Measurements from ENCODE around the gene MAJIN. TPM values are rescaled to one million over a fixed set of nuclear protein-coding genes. Genes with fewer than 3 reads are reported as not detected.
"Not testable (repeated sequence)": the region's sequence is repeated elsewhere in the genome, so short reads cannot be mapped to it uniquely, and the experiment has no call there.

Gene MAJIN
- total RNA-seq, 2 donors from 2014 or later = not detected

DNA sequence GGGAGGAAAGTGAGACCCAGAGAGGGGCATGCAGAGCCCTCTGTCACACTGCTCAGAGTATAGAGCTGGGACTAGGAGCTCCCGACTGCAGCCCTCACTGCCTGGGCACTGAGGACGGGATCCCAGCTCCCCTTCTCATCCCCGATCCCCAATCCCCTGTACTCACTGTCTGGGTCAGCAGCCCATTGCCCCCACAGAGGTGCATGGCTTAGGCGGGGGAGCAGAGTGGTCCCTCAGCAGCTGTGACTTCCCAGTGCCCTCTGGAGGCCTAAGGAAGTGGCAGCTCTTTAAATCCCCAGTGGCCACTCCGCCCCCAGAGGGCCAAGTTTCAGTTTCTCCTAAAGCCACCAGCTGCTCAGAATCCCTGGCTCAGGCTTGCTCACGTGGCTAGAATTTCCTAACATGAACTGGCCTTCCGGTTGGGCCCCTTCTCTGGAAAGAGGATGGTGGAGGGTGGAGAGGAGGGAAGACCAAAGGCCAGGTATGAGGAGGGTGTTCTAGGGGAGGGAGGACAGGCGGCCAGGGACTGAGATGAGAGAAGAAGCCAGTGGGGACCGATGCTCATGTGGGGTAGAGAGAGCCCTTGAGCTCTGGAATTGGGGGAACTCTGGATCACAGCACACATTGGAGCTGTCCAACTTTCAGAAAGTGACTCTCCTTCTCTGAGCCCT, 24.9 kb upstream of the MAJIN start, which contains the start of gene BATF2:
TSS of gene BATF2 (minus strand) at position 262 of the 671 bp plus-strand sequence. CDS start at position 205, 57 bp downstream.
- intact Hi-C loops (cut with DNase I) = no loop called here
- peak; percentile 81 for DNase-seq
- ATAC-seq = peak; percentile 92

DNA sequence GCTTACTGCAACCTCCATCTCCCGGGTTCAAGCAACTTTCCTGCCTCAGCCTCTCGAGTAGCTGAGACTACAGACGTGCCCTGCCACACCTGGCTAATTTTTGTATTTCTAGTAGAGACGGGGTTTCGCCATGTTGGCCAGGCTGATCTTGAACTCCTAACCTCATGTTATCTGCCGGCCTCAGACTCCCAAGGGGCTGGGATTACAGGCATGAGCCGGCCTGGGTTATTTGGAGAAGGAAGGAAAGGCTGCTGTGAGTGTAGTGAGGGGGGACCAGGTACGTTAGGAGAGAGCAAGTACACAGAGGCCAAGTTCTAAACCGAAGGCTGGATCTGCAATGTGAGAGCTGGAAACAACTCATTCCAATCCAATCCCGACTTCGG, 24.4 kb upstream of the MAJIN start:
- intact Hi-C loops (cut with DNase I) = no loop called here
- ATAC-seq (peak in 1 of 2 donors; percentile 22), DNase-seq (no peak)

DNA sequence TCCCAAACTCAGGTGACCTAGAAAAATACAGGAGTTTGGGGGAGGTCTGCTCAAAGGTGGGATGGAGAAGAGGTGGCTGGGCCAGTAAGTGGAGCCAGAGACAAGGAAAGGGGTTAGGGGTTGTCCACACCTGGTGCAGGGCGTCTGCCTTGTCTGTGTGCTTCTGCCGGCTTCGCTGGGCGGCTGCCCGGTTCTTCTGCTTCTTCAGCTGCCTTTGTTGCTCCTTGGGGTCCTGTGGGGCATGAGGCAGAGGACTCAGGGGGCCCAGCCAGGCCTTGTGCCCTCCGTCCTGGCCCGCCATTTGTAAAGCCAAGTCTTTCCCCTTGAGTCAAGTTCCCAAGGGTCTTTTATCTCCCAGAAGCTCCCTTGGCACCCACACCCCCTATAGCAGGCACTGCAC, 22.4 kb upstream of the MAJIN start:
- intact Hi-C loops (cut with DNase I) = no loop called here
- ATAC-seq (no peak), DNase-seq (no peak)

DNA sequence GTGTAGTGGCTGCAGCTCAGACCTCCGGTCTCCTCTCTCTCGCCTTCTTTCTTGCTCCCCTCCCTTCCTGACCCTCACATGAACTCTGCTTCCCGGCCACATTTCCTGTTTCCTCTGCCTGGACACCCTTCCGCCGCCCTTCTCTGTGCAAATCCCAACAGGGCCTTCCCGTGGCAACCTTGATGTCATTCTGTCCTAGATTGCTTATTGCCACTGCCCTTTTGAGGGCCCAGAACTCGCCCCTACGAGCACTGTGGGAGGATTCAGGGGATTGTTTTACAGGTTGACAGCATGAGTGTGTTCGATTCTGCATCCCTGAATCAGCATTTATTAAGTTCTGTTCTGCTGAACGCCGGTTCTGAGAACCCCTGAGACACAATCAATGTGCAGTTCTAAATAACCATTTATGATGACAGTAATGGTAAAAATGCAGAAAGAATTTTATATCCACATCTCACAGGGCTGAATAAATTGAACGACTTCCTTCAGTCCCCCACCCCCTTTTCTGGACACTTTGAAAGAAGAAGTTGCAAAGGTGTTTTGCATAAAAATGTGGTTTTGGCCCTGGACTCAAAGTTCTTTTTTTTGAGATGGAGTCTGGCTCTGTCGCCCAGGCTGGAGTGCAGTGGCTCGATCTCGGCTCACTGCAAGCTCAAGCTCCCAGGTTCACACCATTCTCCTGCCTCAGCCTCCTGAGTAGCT, 18.5 kb upstream of the MAJIN start:
- intact Hi-C loops (cut with DNase I) = no loop called here
- ATAC-seq (peak; percentile 59 to 85), DNase-seq (peak; percentile 73)

DNA sequence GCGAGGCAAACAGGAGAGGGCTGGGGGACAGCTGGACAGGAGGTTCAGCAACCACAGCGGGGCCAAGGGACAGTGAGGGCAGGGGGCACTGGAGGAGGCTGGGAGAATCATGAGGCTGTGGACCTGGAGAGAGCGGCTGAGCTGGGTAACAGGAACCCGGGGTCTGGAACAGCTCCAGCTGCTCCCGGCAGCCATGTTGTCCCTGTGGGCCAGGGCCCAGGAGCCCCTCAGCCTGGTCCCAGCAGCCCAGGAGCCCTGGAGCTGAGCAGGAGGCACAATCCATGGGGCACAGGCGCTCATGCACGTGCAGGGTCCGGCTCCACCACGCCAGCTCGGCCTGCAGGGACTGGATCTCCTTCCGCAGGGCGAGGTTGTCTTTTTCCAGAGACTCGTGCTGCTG, 17.5 kb upstream of the MAJIN start:
- no peak for DNase-seq
- ATAC-seq = peak in 1 of 2 donors; percentile 52
- intact Hi-C loops (cut with DNase I) = no loop called here

DNA sequence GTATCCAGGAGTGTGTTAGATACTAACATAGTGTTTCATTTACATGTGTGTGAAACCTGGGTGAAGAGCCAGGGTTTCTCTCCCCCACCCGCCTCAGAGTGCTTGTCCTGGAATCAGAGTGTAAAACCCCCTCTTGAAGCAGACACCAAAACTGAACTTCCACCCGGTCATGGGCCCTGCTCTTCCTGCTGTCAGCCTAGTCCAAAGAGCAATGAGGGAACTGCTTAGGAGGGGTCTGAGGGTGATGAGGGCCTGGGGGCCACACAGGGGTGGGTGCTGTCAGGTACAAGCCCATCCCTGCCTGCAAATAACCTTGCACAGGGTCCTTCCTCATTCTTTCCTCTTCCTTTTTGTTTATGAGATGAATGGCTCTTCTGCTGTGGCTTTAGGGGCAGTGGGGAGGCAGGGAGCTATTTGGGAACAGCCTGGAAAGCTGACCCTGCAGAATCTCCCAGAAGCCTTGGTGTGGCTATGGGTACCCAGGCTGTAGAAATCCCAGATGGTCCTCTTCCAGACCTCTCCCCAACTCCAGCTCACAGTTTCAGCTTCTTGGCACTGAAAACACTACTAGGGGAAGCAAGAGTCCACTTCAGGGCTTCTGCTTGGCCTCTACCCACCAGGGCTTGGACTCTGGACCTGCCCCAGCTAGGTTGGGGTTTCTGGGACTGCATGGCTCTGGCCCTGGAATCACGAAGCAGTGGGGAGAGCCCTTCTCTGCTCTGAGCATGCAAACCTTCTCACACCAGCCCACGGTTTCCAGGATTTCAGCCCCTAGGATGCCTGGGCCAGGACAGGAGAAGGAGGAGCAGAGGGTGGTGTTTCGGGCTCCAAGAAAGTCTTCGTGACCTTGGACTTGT, 16.3 kb upstream of the MAJIN start:
- DNase-seq = no peak
- intact Hi-C loops (cut with DNase I) = no loop called here
- ATAC-seq = no peak

DNA sequence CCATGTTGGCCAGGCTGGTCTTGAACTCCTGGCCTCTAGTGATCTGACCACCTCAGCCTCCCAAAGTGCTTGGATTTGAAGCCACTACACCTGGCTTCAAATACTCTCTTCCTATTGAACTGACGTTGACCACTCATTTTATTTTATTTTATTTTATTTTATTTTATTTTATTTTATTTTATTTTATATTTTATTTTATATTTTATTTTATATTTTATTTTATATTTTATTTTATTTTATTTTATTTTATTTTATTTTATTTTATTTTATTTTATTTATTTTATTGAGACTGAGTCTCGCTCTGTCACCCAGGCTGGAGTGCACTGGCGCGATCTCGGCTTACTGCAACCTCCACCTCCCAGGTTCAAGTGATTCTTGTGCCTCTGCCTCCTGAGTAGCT, 11.4 kb upstream of the MAJIN start:
- intact Hi-C loops (cut with DNase I); ATAC-seq; DNase-seq: not testable (repeated sequence)

DNA sequence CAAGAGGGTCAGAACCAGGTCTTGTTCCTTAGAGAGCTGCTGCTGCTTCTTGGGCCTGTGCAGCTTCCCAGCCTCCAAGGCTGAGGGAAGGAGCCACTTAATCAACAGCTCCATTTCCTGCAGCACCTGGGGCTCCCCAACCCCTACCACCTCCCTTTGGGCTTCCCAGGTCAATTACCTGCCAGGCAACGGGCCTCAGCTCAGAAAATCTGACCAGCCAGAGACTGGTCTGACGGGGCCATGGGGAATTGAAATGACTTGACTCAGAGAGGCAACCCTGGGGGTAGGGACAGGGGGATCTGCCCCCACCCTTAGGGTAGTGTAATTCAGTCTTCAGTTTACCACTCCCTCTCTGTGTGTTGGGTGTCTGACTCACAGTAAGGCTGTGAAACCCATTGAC, 4.7 kb upstream of the MAJIN start:
- ATAC-seq = no peak
- intact Hi-C loops (cut with DNase I) = no loop called here
- no peak for DNase-seq

DNA sequence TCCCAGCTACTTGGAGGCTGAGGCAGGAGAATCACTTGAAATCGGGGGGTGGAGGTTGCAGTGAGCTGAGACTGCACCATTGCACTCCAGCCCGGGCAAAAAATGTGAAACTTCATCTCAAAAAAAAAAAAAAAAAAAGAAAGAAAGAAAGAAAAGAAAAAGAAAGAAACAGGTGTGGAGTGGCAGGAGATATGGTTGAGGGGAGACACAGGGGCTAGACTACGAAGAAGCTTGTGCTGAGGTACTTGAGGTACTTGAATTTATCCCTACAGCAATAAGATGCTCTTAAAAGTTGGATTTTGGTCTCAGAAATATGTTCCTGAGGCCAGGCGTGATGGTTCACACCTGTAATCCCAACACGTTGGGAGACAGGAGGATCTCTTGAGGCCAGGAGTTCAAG, 2.2 kb upstream of the MAJIN start:
- DNase-seq (no peak), ATAC-seq (no peak)
- intact Hi-C loops (cut with DNase I) = no loop called here

DNA sequence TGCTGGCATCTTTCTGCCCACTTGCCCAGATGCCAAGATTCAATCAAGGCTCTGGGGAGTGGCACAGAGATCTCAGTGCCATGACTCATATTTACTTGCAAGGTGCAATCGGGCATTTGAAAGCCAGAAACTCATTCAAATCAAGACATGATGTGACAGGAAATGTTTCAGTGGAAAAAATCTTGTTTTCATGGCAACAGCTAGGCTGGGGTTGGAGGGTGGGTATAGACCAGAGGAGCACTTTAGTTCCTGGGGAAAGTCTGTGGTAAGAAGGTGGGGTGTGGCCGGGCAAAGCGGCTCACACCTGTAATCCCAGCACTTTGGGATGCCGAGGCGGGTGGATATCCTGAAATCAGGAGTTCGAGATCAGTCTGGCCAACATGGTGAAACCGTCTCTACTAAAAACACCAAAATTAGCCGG, 1.2 kb downstream of the MAJIN start:
- intact Hi-C loops (cut with DNase I) = no loop called here
- ATAC-seq (peak in 1 of 2 donors; percentile 42), DNase-seq (no peak)

DNA sequence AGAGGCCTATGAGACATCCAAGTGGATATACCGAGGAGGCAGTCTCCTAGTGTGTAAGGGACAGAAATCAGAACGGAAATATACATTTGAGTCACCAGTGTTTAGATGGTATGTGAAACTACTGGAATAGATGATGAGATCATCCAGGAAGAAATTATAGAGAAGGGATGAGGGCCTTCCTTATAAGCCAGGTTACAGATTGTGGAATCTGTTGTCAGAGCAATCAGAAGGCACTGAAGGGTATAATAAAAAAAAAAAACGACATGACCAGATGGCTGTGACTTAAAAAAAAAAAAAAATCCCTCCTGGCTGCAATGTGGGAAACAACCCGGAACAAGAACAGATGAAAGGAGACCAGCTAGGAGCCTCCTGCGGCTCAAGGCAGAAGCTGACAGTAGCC, 2.7 kb downstream of the MAJIN start:
- DNase-seq (no peak), ATAC-seq (no peak)
- intact Hi-C loops (cut with DNase I) = no loop called here

DNA sequence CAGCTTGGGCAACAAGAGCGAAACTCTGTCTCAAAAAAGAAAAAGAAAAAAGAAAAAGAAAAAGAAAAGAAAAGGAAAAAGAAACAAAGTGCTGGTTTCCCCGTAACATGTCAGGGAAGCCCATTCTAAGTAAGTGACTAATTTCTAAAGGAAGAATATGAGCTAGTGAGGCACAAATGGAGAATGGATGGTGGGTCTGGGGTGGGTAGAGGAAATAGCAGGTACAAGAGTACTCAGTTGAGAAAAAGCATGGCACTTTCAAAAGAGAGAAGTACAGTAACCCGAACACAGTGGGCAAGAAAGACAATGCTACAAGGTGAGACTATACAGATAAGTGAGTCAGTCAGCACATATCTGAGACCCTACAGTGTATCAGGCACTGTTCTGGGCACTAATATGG, 4.5 kb downstream of the MAJIN start:
- no peak for ATAC-seq
- intact Hi-C loops (cut with DNase I) = no loop called here
- DNase-seq = no peak

DNA sequence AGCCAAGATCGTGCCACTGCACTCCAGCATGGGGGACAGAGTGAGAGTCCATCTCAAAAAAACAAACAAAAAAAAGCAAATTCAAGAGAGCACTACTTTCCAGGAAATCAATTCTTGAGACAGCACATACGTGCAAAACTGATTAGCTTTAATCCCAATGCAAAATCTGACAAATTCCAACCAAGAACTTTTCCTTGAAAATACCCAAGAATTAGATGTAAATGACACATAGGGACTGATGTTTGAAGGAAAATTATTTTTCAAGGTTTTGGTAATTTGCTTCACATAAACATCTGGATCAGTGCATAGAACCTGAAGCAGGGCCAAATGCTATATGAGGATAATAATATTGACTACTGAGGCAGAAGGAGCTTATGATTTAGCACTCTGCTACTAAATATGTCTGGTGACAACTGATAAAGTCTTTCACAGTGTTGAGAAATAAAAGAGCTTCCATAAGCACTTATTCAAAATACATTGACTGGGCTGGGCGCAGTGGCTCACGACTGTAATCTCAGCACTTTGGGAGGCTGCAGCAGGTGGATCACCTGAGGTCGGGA, 8.8 kb downstream of the MAJIN start:
- ATAC-seq = no peak
- intact Hi-C loops (cut with DNase I) = no loop called here

DNA sequence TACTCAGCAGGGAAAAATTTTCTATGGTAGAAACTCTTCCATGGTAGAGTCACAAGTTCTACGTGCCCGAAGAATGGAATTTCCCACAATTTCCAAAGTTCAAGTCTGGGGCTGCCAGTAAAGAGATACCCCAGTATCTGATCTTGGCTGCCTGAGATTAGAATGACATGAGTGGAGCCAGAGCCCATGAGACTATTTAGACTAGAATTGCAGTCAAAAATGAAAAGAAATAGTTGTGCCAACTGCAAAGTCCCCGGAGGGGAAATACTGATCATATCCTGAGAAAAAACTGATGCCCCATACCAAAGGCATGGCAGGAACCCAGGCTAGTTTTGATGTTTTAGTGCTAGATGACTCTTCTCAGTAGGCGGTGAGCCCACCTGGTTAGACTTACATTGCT, 11.2 kb downstream of the MAJIN start:
- ATAC-seq = no peak
- no peak for DNase-seq
- intact Hi-C loops (cut with DNase I) = no loop called here

More for the DNA sequence above, 8.8 kb downstream of the MAJIN start:
- no peak for DNase-seq

DNA sequence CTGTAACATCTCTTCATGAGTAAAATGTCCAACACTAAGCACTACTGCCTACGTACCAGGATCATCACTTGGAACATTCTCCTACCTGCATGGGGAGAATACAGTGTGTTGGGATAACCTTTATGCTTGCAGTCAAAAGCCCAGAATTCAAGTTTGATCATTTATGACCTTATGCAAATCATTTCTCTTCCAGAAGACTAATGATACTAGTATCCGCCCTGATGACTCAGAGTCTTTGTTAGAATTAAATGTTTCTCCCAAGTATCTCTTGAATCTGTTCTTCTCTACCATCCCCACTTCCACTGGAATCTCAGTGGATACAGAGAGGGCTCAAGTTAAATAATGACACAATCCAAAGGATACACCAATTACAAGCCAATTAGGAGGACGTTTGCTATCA, 12.4 kb downstream of the MAJIN start:
- ATAC-seq (no peak), DNase-seq (no peak)
- intact Hi-C loops (cut with DNase I) = no loop called here

DNA sequence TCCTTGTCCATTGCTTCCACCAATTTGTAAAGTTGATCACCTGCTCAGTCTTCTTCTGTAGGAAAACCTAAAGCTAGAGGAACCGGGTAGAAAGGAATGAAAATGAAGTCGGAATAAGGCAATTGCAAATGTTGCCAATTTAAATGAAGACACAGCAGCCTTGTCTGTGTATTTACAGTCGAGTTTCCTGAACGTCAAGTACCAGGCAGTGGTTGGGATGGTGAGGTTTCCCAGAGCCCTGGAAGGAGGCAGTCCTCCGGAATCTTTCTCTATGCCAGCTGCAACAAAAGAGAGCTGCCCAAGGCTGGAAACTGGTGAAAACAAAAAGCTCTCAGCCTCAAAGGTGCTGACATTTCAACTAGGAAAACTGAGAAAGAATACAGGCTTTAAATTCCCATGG, 17.7 kb downstream of the MAJIN start:
- ATAC-seq = no peak
- no peak for DNase-seq
- intact Hi-C loops (cut with DNase I) = no loop called here

DNA sequence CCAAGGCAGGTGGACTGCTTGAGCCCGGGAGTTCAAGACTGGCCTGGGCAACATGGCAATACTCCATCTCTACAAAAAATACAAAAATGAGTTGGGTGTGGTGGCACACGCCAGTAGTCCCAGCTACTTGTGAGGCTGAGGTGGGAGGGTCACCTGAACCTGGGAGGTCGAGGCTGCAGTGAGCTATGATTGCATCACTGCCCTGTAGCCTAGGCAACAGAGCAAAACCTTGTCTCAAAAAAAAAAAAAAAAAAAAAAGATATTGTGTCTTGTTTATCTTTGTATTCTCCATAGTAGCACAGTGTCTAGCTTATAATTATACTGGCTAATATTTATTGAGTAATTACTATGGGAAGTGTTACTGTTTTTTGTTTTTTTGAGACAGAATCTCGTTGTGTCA, 20.4 kb downstream of the MAJIN start:
- intact Hi-C loops (cut with DNase I) = no loop called here
- ATAC-seq = no peak
- no peak for DNase-seq

DNA sequence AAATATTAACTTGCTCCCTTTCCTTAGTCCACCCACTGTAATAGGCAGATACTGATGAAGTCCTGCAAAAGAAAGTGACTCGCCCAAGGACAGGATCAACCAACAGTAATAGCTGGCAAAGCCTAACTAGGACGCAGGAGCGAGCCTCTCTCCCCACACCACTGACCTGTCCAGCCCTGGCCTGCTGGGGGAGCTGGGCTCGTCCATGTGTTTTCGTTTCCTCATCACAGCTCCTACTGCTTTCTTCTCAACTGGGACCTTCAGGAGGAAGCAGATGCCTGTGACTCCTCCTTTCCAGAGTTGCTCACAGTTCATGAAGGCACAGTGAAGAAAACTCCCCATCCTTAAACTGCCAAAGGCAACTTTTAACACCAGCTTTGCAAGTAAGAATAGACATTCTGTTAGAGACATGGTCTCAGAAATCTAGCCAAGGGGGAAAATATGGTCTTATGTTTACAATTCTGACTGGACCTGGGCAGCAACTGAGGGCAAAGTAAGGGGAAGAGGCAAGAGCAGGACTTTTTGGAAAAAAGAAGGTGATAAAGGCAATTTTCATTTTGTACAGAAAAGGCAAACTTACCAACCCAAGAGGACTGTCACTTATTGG, 24.6 kb downstream of the MAJIN start:
- intact Hi-C loops (cut with DNase I) = no loop called here
- ATAC-seq (peak in 1 of 2 donors; percentile 38), DNase-seq (no peak)

DNA sequence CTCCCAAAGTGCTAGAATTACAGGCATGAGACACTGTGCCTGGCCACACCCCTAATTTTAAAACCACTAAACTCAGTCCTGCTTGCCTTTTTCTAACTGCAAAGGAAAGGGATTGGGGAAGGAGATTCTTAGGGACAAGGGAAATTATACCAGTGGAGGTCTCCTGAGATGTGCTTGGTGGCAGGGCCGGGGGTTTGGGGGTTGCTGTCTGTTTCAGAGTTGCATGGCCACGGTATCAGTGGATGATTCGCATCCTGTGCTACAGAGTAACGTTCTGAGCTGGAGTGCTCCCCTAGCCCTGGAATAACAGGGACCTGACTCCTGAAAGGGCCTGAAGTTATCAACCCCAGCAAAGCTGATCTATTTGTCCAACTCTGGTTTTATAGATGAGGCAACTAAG, 35.4 kb downstream of the MAJIN start:
- ATAC-seq (no peak), DNase-seq (no peak)
- intact Hi-C loops (cut with DNase I) = loop anchor here in 1 of 2 donors (10.0 kb wide), 1 partner anchor 68 kb away; no protein-coding TSS in a partner anchor

Data from left cardiac atrium (tissue), 4 donors.